Progenitor cell of endocrine pancreas (in vitro differentiated cells): Measurements from ENCODE around the gene ERICH2. TPM values are rescaled to one million over a fixed set of nuclear protein-coding genes. Genes with fewer than 3 reads are reported as not detected.

ENCODE experiments used
- DNase-seq: peaks from one replicate; pipeline ENCODE4 v3.0.0; 2021; ENCODE audit warnings: low spot score; ENCODE audit not compliant: unreplicated experiment
- H3K27ac Mint-ChIP-seq: 2 replicates; pipeline ENCODE4 v1.8.0; 2021; ENCODE audit warnings: mild to moderate bottlenecking, moderate library complexity, mixed read lengths
- H3K27me3 Mint-ChIP-seq: 2 replicates; pipeline ENCODE4 v1.8.0; 2021; ENCODE audit warnings: mixed read lengths
- H3K36me3 Mint-ChIP-seq: 2 replicates; pipeline ENCODE4 v1.8.0; 2022; ENCODE audit warnings: mixed read lengths; ENCODE audit not compliant: insufficient read depth
- H3K4me1 Mint-ChIP-seq: 2 replicates; pipeline ENCODE4 v1.8.0; 2021; ENCODE audit warnings: low read depth, mixed read lengths
- H3K4me3 Mint-ChIP-seq: 2 replicates; pipeline ENCODE4 v1.8.0; 2021; ENCODE audit warnings: low read depth, mild to moderate bottlenecking, moderate library complexity, mixed read lengths
- H3K9me3 Mint-ChIP-seq: 2 replicates; pipeline ENCODE4 v1.8.0; 2021; ENCODE audit warnings: low read depth, mixed read lengths
- CTCF ChIP-seq: fragments of 200-600 bp; sonication (generic); IDR thresholded peaks from one replicate; pipeline ENCODE4 v1.5.0; 2021; ENCODE audit warnings: antibody characterized with exemption, mild to moderate bottlenecking; ENCODE audit not compliant: unreplicated experiment
- total RNA-seq: library from RNA; stranded (reverse); gene quantifications from 2 replicates; pipeline ENCODE4 v1.2.1, GENCODE V29; 2021

ERICH2 gene
- total RNA-seq, 1 donor from 2014 or later, result 1.1 TPM

GRCh38 chr2:170736628-170737027 is 33.5 kb upstream of the ERICH2 start:
- no peak for TF ChIP-seq CTCF
- DNase-seq, result no peak

GRCh38 chr2:170737406-170737805 is 32.8 kb upstream of the ERICH2 start:
- Mint-ChIP-seq H3K4me1 (no peaks in the 10 kb centered on the region), H3K27ac (no peak overlapping the region), H3K9me3 (peaks cover 10% of the 10 kb centered on the region), H3K4me3 (no peak overlapping the region), H3K36me3 (no peaks in the 10 kb centered on the region), H3K27me3 (no peaks in the 10 kb centered on the region)
- TF ChIP-seq CTCF, result no peak
- no peak for DNase-seq

More at GRCh38 chr2:170736628-170737027, 33.5 kb upstream of the ERICH2 start:
- H3K4me3 Mint-ChIP-seq, result no peak overlapping the region
- H3K4me1 Mint-ChIP-seq, result no peaks in the 10 kb centered on the region
- H3K27ac Mint-ChIP-seq, result no peak overlapping the region
- H3K36me3 Mint-ChIP-seq, result no peaks in the 10 kb centered on the region
- H3K27me3 Mint-ChIP-seq, result no peaks in the 10 kb centered on the region
- peaks cover 10% of the 10 kb centered on the region for H3K9me3 Mint-ChIP-seq

DNA sequence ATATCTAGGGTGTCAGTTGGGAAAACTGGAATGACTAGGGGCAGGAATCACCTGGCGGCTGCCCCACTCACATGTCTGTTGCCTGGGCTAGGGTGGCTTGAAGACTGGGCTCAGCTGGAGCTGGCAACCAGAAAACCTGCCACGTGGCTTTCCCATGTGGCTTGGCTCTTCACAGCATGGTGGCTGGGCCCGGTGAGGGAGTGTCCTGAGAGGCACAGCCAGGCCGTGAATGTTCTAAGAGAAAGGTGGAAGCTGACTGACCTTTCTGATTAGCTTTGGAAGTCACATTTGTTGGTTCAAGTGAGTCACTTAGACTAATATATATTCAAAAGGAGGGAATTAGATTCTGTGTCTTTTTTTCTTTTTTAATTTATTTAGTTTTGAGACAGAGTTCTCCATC is 32.4 kb upstream of the ERICH2 start:
- Mint-ChIP-seq H3K27ac (no peak overlapping the region), H3K4me1 (no peaks in the 10 kb centered on the region), H3K4me3 (no peak overlapping the region), H3K36me3 (no peaks in the 10 kb centered on the region), H3K9me3 (peaks cover 10% of the 10 kb centered on the region), H3K27me3 (no peaks in the 10 kb centered on the region)
- no peak for DNase-seq
- TF ChIP-seq CTCF, result no peak

DNA sequence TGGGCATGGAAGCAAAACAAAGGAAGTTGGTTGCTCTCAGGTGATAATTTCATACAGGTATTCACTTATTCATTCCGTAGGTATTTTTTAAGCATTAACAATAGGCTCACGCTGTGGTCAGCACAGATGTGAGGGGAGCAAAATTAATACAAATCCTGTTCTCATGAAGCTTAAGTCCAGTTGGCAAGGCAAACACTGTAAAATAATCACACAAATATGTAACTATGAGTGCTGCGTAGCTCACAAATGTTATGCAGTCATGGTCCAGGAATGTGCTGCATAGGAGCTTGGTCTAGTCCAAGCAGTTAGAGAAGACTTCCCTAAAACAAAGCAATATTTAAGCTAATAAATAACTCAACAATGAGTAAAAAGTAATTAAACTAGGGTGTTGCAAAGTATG is 31.1 kb upstream of the ERICH2 start:
- DNase-seq, result no peak
- no peak for TF ChIP-seq CTCF
- Mint-ChIP-seq H3K36me3 (no peaks in the 10 kb centered on the region), H3K27ac (no peak overlapping the region), H3K9me3 (peaks cover 10% of the 10 kb centered on the region), H3K4me1 (no peaks in the 10 kb centered on the region), H3K27me3 (no peaks in the 10 kb centered on the region), H3K4me3 (no peak overlapping the region)

GRCh38 chr2:170739507-170740046 is 30.6 kb upstream of the ERICH2 start:
- no peak for TF ChIP-seq CTCF
- no peak for DNase-seq
- Mint-ChIP-seq H3K27ac (no peak overlapping the region), H3K9me3 (peaks cover 10% of the 10 kb centered on the region), H3K36me3 (no peaks in the 10 kb centered on the region), H3K4me1 (peaks cover 2% of the 10 kb centered on the region), H3K4me3 (no peak overlapping the region), H3K27me3 (no peaks in the 10 kb centered on the region)
